DND-41 (cell line): ENCODE measurements around the gene SIRPD.

Experiments
- EZH2 ChIP-seq: IDR thresholded peaks from 3 replicates; pipeline ENCODE4 v1.6.1; 2012; ENCODE audit warnings: borderline replicate concordance, low read depth, mild to moderate bottlenecking, moderate library complexity, low read length, inconsistent platforms; ENCODE audit not compliant: severe bottlenecking
- TF ChIP-seq, protein P1 (sequence below): IDR thresholded peaks from 2 replicates; pipeline ENCODE4 v1.5.1; 2012; ENCODE audit warnings: borderline replicate concordance, low read length, moderate library complexity, mild to moderate bottlenecking; ENCODE audit not compliant: poor library complexity, severe bottlenecking; ENCODE audit errors: extremely low read depth

DNA sequence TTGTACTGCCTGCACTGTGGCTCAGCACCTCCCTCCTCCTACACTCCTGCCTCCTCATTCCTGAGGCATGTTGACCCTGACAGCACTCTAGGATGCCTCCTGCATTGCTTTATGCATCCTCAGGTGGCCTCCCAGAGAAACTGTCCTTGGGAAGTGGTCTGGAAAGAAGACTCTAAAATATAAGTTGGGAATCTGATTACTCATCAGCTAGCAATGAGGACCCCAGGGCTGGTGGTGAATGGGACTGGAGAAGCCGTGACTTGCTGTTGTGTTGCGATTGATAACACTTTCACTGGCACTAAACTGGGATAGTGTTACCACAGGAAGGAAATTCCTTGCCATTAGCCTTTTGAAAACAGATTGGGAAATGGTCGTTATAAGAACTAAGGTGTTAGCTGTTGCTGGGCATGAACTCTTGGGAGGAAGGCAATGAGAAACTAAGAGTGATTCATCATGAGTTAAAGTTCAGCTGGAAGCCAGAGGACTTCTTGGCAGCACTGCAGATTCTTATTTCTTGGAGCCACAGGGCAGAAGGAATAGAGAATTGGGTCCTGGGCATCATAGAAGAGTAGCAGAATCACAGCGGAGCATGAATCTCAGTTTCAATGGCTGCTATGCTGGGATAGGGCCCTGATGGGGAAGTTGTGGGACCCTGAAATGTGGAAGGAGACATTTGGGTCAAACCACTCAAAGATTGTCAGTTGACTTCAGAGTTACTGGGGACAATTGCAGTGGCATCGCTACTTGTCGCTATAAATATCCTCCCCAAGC, 10.1 kb upstream of the SIRPD start:
- TF ChIP-seq EZH2, result no peak
- TF ChIP-seq, protein P1, sequence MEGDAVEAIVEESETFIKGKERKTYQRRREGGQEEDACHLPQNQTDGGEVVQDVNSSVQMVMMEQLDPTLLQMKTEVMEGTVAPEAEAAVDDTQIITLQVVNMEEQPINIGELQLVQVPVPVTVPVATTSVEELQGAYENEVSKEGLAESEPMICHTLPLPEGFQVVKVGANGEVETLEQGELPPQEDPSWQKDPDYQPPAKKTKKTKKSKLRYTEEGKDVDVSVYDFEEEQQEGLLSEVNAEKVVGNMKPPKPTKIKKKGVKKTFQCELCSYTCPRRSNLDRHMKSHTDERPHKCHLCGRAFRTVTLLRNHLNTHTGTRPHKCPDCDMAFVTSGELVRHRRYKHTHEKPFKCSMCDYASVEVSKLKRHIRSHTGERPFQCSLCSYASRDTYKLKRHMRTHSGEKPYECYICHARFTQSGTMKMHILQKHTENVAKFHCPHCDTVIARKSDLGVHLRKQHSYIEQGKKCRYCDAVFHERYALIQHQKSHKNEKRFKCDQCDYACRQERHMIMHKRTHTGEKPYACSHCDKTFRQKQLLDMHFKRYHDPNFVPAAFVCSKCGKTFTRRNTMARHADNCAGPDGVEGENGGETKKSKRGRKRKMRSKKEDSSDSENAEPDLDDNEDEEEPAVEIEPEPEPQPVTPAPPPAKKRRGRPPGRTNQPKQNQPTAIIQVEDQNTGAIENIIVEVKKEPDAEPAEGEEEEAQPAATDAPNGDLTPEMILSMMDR, result no peak
